GM21529 (cell line): ENCODE measurements around the gene PRSS1.

Experiments
- ATAC-seq: cut with Tn5 transposase; IDR thresholded peaks from one replicate; pipeline ENCODE4 v1.9.1; 2021; ENCODE audit not compliant: unreplicated experiment

Gene PRSS1

GRCh38 chr7:142792129-142792528, 42.9 kb downstream of the PRSS1 start:
- ATAC-seq, result no peak

- ATAC-seq, result no peak
Observed at GRCh38 chr7:142792593-142792992, 43.3 kb downstream of the PRSS1 start.

GRCh38 chr7:142793156-142793555, 43.9 kb downstream of the PRSS1 start:
- no peak for ATAC-seq

- no peak for ATAC-seq
Observed at GRCh38 chr7:142795339-142795863, 46.1 kb downstream of the PRSS1 start.

GRCh38 chr7:142796001-142796500, 46.8 kb downstream of the PRSS1 start:
- ATAC-seq, result peak; percentile 2

- peak; percentile 42 for ATAC-seq
Observed at GRCh38 chr7:142796501-142797390, 47.5 kb downstream of the PRSS1 start.

- ATAC-seq, result peak; percentile 37
Observed at GRCh38 chr7:142797391-142798377, 48.4 kb downstream of the PRSS1 start.

- ATAC-seq, result no peak
Observed at GRCh38 chr7:142798451-142799436, 49.5 kb downstream of the PRSS1 start.

- ATAC-seq, result no peak
Observed at GRCh38 chr7:142799437-142799835, 50.2 kb downstream of the PRSS1 start.

GRCh38 chr7:142800088-142800487, 50.8 kb downstream of the PRSS1 start:
- no peak for ATAC-seq

- ATAC-seq, result no peak
Observed at GRCh38 chr7:142800699-142801260, 51.5 kb downstream of the PRSS1 start.

GRCh38 chr7:142801601-142802295, 52.5 kb downstream of the PRSS1 start:
- no peak for ATAC-seq

GRCh38 chr7:142802301-142802700, 53.0 kb downstream of the PRSS1 start:
- ATAC-seq, result no peak
